T follicular helper cell (primary cell): Measurements from ENCODE around the gene TMEM9.

Source experiments
- DNase-seq: peaks from one replicate; pipeline ENCODE4 v3.0.0-alpha.2; 2020; ENCODE audit warnings: low read depth
- total RNA-seq, 2 experiments: gene quantifications; one replicate each; lab custom pipeline; 2026; lab: John Stamatoyannopoulos, UW

Gene TMEM9
- total RNA-seq, result 11.8 to 19.2 reads per million in 2 experiments

DNA sequence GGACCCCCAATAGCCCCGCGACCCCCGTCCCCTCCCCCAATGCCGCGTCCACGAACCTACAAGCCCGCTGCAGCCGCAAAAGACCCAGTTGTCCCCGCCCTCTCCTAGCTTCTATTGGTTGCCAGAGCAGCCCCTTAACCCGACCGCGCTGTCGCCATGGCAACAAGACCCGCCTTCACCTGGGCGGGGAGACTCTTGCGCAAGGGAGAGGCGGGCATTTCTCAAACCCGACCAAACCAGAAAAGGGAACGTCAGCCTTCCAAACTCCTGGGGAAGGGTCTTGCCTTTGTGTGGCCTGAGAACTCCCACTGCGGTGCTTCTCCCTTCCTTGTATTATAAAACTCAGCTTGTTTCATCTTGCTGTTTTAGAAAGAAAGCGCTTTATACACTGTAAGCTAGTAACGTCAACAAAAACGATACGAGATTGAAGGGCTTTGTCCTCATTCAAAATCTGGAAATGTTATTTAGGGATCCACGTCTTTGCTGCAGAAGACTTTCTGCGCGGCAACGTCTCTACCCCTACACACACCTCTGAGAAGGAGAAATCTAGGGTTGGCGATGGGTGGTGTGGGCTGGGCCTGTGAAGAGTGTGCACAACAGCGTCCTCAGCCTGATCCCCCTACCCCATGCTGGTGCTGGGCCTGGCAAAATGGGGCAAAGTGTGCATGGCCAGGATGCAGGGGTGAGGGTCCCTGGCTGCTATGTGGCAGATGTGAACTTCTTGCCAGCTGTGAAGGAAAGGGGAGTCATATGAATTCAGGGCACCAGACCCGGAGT is at the start of gene TMEM9:
TMEM9 (minus strand) TSS at position 86 of the 777 bp plus-strand sequence. CDS start 551 bp downstream, outside the sequence.
- DNase-seq, result peak; percentile 97

GRCh38 chr1:201198598-201198997 is 44.3 kb upstream of the TMEM9 start:
- no peak for DNase-seq

- no peak for DNase-seq
Observed at GRCh38 chr1:201194046-201194445, 39.8 kb upstream of the TMEM9 start.

GRCh38 chr1:201192261-201192788 is 38.1 kb upstream of the TMEM9 start:
- no peak for DNase-seq

DNA sequence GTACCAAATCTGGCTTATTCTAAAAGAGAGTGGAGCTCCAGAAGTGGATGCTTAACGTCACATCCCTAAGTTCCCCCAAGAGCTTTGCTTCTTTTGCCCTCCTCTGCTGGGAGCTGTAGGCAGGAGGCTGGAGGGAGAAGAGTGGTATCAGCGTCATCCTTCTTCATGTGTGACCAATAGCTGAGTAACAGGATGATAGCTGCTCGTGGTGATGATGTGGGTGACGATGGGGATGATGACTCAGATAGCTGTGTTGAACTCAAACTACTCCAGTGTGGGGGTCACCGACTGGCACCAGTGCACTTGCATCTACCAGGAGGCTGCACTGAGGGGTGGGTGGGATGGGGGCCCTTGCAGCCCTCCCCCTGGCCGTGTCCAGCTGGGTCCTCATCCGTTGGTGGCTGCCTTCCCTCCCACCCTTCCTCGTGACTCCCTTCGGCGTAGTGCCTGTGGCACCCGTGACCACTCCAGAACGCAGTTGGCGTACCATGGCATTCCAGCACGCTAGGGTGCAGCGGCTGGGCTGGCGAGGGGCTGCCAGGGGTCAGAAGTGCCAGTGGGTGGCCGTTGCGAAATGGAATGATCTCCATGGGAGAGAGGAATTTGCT is 37.5 kb upstream of the TMEM9 start:
- DNase-seq, result no peak

- DNase-seq, result no peak
Observed at GRCh38 chr1:201190624-201191051, 36.4 kb upstream of the TMEM9 start, which contains the start of gene IGFN1. IGFN1 (plus strand) TSS chr1:201190824; CDS start chr1:201193294, 2,470 bp downstream.

GRCh38 chr1:201190005-201190404 is 35.7 kb upstream of the TMEM9 start:
- no peak for DNase-seq

GRCh38 chr1:201189085-201189484 is 34.8 kb upstream of the TMEM9 start:
- DNase-seq, result no peak

DNA sequence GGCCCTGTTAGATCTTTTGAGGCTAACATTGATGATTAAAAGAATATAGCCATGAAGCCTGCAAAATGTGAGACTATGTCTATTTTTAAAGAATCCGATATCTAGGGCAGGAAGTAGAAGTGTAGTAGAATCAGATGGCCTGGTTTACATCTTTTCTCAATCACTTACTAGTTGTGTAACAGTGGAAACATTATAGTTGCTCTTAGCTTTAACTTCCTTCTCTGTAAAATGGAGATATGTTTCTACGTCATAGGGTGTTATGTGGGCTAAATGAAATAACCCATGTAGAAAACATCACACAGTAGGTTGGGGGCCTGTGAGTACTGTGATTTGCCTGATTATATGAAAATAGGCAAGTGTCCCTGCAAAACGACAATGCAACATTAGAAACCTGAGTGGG is 31.9 kb upstream of the TMEM9 start:
- no peak for DNase-seq

- DNase-seq, result no peak
Observed at GRCh38 chr1:201185527-201186128, 31.4 kb upstream of the TMEM9 start.

- no peak for DNase-seq
Observed at GRCh38 chr1:201185123-201185453, 30.8 kb upstream of the TMEM9 start.

DNA sequence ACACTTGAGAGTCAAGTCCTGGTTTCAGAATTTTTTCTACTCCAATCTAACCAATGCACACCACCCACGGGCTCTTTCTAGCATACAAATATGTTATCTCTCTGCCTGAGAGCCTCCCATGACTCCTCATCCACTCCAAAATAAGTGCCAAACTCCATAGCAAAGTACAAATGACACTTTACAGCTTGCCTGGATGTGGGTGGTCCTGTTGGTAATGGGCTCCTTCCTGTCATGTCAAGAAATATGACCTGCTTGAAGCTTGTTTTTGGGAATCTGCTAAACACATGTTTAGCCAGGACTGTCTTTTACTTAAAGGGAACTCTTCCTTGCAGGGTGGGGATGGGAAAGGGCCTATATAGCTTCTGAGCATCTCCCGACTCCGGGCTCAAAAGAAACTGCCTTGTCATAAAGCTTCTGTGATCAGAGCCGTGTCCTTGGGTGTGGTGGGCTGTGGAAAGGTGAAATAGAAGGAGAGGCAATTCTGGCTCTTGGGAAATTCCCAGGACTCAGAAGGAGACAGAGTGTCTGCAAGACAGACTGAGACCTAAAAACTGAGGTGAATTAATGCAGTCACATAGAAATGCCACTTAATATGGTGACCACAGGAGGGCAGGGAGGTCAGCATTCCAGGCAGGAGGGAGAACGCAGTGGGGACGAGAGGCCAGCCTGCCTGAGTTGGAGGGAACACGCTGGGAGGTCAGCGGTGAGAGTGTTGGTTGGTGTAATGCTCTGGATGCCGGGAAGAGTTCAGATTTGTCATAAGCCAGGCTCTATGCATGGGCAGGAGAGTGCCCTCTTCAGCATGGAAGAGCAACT is 30.2 kb upstream of the TMEM9 start:
- DNase-seq, result no peak

DNA sequence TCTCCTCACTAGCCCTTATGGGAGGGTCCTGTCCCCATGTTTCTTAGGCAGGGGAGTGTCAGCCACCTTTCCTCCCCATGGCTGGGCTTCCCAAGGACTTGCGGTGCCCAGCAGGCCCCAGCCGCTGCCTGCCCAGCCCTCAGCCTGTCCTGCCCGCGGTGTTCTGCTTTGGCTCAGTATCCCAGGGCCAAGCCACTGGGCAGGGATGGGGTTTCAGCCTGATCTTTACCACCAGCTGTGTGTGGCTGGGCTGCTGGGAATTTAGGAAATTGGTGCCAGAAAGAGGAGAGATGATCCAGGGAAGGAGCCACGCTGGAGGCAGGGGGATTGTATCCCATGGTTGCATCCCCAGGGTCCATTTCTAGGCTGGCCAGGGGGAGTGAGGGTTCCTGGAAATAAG is 29.5 kb upstream of the TMEM9 start:
- DNase-seq, result no peak

DNA sequence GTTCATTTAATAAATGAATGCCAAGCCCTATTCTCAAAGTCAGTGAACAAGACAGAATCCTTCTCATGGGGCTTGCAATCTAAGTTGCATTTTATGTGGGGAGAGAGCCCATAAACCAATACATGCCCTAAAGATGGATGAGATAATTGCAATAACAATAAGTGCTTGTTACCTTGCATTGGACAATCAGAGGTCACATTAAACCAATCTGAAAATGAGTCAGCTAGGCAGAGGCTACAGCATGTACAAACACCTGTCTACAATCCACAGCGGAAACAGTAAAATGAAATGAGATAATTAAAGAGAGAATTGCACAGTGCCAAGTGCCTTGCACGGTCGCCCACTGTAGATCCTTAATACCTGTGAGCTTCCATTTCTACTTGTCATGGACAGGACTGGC is 28.9 kb upstream of the TMEM9 start:
- no peak for DNase-seq

DNA sequence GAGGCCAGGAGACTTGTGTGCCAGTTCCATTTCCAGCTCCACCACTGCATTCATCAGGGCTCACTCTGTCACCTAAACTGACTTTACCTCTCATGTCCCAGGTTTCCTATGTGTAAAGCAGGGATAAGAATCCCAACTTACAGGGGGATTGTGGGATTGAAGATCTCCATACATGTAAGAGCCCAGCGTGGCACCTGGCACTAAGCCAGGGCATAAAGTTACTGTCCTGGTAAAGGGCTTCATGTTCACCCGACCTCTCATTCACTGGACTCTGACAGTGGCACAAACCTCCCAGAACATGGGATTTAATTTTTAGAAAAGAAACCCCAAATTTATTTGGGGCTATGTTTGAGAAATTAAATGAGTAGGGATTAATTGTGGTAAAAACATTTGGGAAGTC is 27.5 kb upstream of the TMEM9 start:
- DNase-seq, result no peak

- no peak for DNase-seq
Observed at GRCh38 chr1:201181323-201181722, 27.0 kb upstream of the TMEM9 start.

DNA sequence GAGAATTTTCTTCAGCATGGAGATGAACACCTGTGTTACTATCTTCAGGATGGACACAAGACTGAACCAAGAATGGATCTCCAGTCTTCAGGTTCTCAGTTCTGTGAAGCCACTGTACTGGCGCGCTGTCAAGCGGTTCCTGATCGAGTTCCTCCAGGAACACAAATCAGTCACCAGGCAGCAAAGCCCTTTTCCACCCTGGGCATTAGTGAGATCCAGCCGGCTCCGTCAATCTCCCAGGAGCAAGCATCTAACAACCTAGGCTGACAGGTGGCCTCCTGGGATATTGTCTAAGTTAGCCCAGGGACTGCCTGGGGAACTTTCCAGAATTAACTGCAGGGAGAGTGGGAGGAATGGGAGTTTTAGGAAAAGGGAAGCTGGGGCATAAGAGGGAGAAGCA is 26.6 kb upstream of the TMEM9 start:
- DNase-seq, result no peak

- no peak for DNase-seq
Observed at GRCh38 chr1:201180141-201180540, 25.9 kb upstream of the TMEM9 start.

DNA sequence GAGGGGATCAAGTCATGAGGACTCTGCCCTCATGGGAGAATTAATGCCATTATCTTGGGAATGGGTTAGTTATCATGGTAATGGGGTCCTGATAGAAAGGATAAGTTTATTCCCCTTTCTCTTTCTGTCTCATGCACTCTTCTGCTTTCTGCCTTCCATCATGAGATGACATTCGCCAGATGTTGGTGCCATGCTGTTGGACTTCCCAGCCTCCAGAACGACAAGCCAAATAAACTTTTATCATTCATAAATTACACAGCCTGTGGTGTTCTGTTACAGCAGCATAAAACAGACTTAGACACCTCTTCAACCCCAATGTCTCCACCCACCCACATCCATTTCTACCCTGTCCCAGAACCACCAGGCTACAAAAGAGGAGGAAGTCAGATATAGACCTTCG is 24.4 kb upstream of the TMEM9 start:
- no peak for DNase-seq

DNA sequence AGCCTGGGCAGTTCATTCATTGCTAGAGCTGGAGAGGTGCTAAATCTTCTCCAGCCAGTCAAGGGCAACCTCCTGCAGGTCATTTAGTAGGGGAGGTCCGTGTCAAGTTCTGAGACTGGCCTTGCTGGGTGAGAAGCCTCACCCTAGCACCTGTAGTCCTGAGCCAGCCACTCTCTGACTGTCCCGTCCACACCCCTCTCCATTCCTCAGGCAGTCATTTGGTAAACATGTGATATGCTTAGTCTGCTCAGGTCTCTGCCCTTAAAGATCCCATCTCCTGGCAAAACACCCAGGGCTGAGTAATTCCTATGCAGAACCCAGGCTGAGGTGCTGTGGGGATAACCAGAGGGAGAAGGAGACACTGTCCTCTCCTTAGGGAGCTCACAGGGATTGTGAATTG is 22.7 kb upstream of the TMEM9 start:
- DNase-seq, result no peak

DNA sequence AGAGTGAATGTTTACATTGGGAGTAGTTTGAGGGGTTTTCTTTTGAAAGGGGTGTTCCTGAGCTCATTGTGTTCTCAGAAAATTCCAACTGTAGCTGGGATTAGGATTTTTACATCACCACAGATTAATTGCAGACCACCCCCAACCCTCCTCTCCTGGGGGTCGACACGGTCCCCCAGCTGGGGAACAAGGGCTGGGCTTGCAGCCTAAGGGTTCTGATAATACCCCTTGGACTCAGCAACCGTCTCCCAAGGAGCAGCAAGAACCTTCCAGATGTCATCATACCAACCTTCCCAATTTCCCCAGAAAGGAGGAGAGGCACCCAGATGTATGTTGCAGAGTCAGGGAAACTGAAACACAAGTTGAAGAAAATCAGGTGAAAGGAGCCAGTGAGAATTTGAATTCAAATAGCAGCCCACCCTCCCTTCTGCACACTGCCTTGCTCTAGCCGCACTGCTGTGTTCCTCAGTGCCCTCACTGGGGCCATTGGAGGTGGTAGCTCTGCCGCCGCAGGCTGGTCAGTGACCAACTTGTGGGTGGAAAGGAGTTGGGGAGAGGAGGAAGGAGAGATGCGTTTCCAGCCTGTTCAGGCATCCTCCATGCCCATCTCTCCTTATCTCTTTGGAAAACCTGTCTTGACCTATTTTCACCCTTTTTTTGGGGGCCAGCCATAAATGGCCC is 21.7 kb upstream of the TMEM9 start:
- no peak for DNase-seq
